Left lung (tissue), 14 donors: Measurements from ENCODE around the gene LAIR1. TPM values are rescaled to one million over a fixed set of nuclear protein-coding genes. Genes with fewer than 3 reads are reported as not detected.

Experiments
- ATAC-seq: fragments of 200-7000 bp; cut with Tn5 transposase; one replicate; pipeline ENCODE4 v1.9.1; 2020; ENCODE audit warnings: moderate library complexity
- DNase-seq, 4 donors: peaks; one replicate each; pipeline ENCODE4 v3.0.0-alpha.2; 2013 to 2020
- H3K27ac ChIP-seq, 2 donors: fragments of 200-600 bp; sonication (generic) in 1 of 2; one replicate each; pipeline versions ENCODE4 v1.5.0 to v1.8.0; 2020 to 2021
- H3K27me3 ChIP-seq, 2 donors: fragments of 200-600 bp; sonication (generic) in 1 of 2; one replicate each; pipeline versions ENCODE4 v1.5.0 to v1.8.0; 2020 to 2021
- H3K36me3 ChIP-seq, 2 donors: fragments of 200-600 bp; sonication (generic) in 1 of 2; one replicate each; pipeline versions ENCODE4 v1.5.0 to v1.8.0; 2020 to 2021
- H3K4me1 ChIP-seq, 2 donors: fragments of 200-600 bp; one replicate each; pipeline ENCODE4 v1.8.0; 2021
- H3K4me3 ChIP-seq, 2 donors: fragments of 200-600 bp; sonication (generic) in 1 of 2; one replicate each; pipeline versions ENCODE4 v1.5.0 to v1.8.0; 2020 to 2021; ENCODE audit warnings: mild to moderate bottlenecking in 1 of 2
- H3K9me3 ChIP-seq, 2 donors: fragments of 200-600 bp; sonication (generic) in 1 of 2; one replicate each; pipeline versions ENCODE4 v1.5.0 to v1.8.0; 2020 to 2021
- intact Hi-C, 2 donors: fragments of 100-400 bp; cut with DNase I; formaldehyde crosslinking; loops; one replicate each; pipeline versions ENCODE4 v1.11.2 to v1.14.2; 2022
- long read RNA-seq, 12 donors: library from polyadenylated mRNA in 2 of 12; unstranded in 2 of 12; transcript quantifications; one replicate each; pipeline ENCODE4 v2.0.0 and lab custom pipeline, GENCODE V29; 2019 to 2026
- polyA plus RNA-seq, 6 donors: library from polyadenylated mRNA; unstranded; fragments of 120-200 nt; gene quantifications; one replicate each; pipeline ENCODE4 v1.2.1, GENCODE V29; 2013; ENCODE audit not compliant: insufficient read length in 6 of 6
- total RNA-seq, 2 donors: library from RNA; stranded (reverse); fragmentation: NEBNext Ultra II Directional; extraction: Animal tissue kit (Norgen Biotek cat#: 25700); gene quantifications; one replicate each; pipeline ENCODE4 v1.2.1, GENCODE V29; 2021
- TF ChIP-seq, protein P1 (sequence below), 2 donors: fragments of 200-600 bp; sonication (generic) in 1 of 2; IDR thresholded peaks; one replicate each; pipeline versions ENCODE4 v1.5.0 to v1.8.0; 2021; ENCODE audit warnings: antibody characterized with exemption in 2 of 2
- donor health status: DM: no; HTN: yes; CAD: no.
- donor health status: DM: no; HTN: no; CAD: no.

LAIR1 gene, protein sequence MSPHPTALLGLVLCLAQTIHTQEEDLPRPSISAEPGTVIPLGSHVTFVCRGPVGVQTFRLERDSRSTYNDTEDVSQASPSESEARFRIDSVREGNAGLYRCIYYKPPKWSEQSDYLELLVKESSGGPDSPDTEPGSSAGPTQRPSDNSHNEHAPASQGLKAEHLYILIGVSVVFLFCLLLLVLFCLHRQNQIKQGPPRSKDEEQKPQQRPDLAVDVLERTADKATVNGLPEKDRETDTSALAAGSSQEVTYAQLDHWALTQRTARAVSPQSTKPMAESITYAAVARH
- total RNA-seq (100 to 1,000 TPM in 1 of 2 donors, 10 to 100 TPM in 1; 66.9 to 172 TPM), polyA plus RNA-seq (10 to 100 TPM in 1 of 6 donors, 1 to 10 TPM in 5; 5.0 to 11.1 (median 6.4) TPM)
- long read RNA-seq, donor 1, full-length matches to known transcripts, result 6 of 6 reads
- long read RNA-seq, donor 1, partial matches to known transcripts, result 0 of 6 reads
- long read RNA-seq, donor 1, other reads (novel, unspliced or antisense), result 0 of 6 reads
- long read RNA-seq, donor 2, partial matches to known transcripts, result 0 of 8 reads
- long read RNA-seq, donor 2, other reads (novel, unspliced or antisense), result 6 of 8 reads
- long read RNA-seq, donor 3, partial matches to known transcripts, result 0 of 1 reads
- long read RNA-seq, donor 3, other reads (novel, unspliced or antisense), result 0 of 1 reads
- long read RNA-seq, donor 4, full-length matches to known transcripts, result 32 of 50 reads
- long read RNA-seq, donor 4, partial matches to known transcripts, result 2 of 50 reads
- long read RNA-seq, donor 4, other reads (novel, unspliced or antisense), result 16 of 50 reads
- long read RNA-seq, donor 5, full-length matches to known transcripts, result 3 of 3 reads
- long read RNA-seq, donor 5, partial matches to known transcripts, result 0 of 3 reads
- long read RNA-seq, donor 5, other reads (novel, unspliced or antisense), result 0 of 3 reads
- long read RNA-seq, donor 6, result 0 reads
- long read RNA-seq, donor 7, partial matches to known transcripts, result 0 of 2 reads
- long read RNA-seq, donor 7, other reads (novel, unspliced or antisense), result 0 of 2 reads
- long read RNA-seq, donor 8, partial matches to known transcripts, result 0 of 2 reads
- long read RNA-seq, donor 8, other reads (novel, unspliced or antisense), result 0 of 2 reads
- long read RNA-seq, donor 9, partial matches to known transcripts, result 0 of 1 reads
- long read RNA-seq, donor 9, other reads (novel, unspliced or antisense), result 0 of 1 reads
- long read RNA-seq, donor 10, full-length matches to known transcripts, result 106 of 143 reads
- long read RNA-seq, donor 10, partial matches to known transcripts, result 8 of 143 reads
- long read RNA-seq, donor 10, other reads (novel, unspliced or antisense), result 29 of 143 reads
- long read RNA-seq, donor 11, result 0 reads
- long read RNA-seq, donor 12, partial matches to known transcripts, result 0 of 1 reads
- long read RNA-seq, donor 12, other reads (novel, unspliced or antisense), result 0 of 1 reads

DNA sequence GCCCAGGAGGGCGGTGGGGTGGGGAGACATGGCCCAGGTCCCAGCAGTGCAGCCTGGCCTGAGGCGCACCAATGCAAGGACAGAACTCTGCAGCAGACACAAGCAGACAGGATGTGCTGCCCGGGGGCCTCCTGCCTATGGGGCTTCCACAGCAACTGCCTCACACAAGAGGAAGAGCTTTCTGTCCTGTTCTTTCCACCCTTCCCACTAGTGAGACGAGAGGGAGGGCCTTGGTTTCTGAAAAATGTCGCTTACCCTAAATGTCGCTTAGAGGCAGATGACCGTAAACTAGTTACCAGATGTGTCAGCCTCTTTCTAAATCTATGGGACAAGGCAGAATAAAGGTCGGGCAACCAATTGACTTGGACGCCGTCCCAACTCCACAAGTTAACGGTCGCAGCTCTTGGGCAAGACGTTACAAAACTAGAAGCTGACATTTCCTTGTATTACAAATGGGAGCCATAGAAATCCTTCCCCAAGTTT, at the start of gene LAIR1:
LAIR1 (minus strand) TSS at position 157 of the 483 bp plus-strand sequence; CDS start at position 30, 127 bp downstream.
- Histone ChIP-seq H3K9me3 (no peaks in the 10 kb centered on the region), H3K27ac (peak within 1 kb of the TSS; percentile 75 to 96), H3K4me3 (peak within 1 kb of the TSS; percentile 8 to 47), H3K36me3 (no peaks in the 10 kb centered on the region), H3K4me1 (peaks cover 0 to 35% of the 10 kb centered on the region in 2 donors), H3K27me3 (no peaks in the 10 kb centered on the region)
- intact Hi-C loops, result no loop called here
- ATAC-seq (peak; percentile 74), DNase-seq (peak; percentile 49 to 86 (median 58))
- TF ChIP-seq, protein P1, sequence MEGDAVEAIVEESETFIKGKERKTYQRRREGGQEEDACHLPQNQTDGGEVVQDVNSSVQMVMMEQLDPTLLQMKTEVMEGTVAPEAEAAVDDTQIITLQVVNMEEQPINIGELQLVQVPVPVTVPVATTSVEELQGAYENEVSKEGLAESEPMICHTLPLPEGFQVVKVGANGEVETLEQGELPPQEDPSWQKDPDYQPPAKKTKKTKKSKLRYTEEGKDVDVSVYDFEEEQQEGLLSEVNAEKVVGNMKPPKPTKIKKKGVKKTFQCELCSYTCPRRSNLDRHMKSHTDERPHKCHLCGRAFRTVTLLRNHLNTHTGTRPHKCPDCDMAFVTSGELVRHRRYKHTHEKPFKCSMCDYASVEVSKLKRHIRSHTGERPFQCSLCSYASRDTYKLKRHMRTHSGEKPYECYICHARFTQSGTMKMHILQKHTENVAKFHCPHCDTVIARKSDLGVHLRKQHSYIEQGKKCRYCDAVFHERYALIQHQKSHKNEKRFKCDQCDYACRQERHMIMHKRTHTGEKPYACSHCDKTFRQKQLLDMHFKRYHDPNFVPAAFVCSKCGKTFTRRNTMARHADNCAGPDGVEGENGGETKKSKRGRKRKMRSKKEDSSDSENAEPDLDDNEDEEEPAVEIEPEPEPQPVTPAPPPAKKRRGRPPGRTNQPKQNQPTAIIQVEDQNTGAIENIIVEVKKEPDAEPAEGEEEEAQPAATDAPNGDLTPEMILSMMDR (IDR thresholded peaks at IDR 0.05), result no peak

DNA sequence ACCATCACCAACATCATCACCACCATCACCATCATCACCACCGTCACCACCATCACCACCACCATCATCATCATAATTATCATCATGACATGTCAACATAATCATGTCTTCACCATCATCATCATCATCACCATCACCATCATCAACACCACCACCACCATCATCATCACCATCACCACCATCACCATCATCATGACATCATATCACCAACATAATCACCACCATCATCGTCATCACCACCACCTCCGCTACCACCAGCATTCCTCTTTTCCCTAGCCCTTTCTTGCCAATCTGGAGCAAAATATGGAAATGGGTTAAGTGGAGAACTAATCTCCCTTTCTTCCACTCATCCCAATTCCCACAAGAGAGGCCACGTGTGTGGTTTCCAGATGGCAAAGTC, 49.4 kb upstream of the LAIR1 start:
- DNase-seq (no peak), ATAC-seq (no peak)

DNA sequence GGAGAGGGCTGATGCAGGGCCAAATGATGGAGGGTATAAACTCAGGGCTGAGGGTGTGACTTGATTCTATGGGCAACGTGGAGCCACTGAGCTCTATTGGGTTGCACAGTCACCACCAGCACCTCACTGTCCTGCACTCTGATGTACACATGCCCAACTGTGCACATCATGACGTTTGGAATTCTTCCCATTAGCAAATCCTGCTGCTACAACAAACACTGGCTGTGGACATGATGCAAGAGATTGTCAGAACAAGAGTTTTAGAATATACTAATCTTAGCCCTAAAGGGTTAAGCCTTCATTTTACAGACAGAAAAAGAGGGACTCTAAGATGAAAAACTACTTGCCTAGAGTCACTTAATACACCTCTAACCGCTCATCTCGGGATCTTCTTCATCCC, 48.1 kb upstream of the LAIR1 start:
- DNase-seq (no peak), ATAC-seq (no peak)
- Histone ChIP-seq H3K27ac (no peak overlapping the region), H3K36me3 (no peaks in the 10 kb centered on the region), H3K4me3 (no peak overlapping the region), H3K4me1 (peaks cover 0 to 1% of the 10 kb centered on the region in 2 donors), H3K9me3 (no peaks in the 10 kb centered on the region), H3K27me3 (peaks cover 32 to 67% of the 10 kb centered on the region in 2 donors)
- intact Hi-C loops, result no loop called here
- TF ChIP-seq, protein P1 (IDR thresholded peaks at IDR 0.05), result no peak

More for the DNA sequence above, 49.4 kb upstream of the LAIR1 start:
- H3K4me3 ChIP-seq, result no peak overlapping the region
- H3K27ac ChIP-seq, result no peak overlapping the region
- no peaks in the 10 kb centered on the region for H3K36me3 ChIP-seq
- H3K27me3 ChIP-seq, result peaks cover 32 to 79% of the 10 kb centered on the region in 2 donors
- no peaks in the 10 kb centered on the region for H3K9me3 ChIP-seq
- TF ChIP-seq, protein P1 (IDR thresholded peaks at IDR 0.05), result no peak
- H3K4me1 ChIP-seq, result peaks cover 0 to 13% of the 10 kb centered on the region in 2 donors
- intact Hi-C loops, result no loop called here

DNA sequence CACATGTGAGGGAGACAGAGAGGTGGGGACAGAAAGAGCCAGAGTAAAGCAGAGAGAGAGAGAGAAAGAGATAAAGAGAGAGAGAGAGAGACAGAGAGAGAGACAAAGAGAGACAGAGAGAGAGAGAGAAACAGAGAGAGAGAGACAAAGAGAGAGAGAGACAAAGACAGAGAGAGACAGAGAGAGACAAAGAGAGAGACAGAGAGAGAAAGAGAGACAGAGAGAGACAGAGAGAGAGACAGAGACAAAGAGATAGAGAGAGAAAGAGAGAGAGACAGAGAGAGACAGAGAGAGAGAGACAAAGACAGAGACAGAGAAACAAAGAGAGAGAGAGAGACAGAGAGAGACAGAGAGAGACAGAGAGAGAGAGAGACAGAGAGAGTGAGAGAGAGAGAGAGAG, 46.3 kb upstream of the LAIR1 start:
- DNase-seq (no peak), ATAC-seq (no peak)
- H3K36me3 ChIP-seq, result no peaks in the 10 kb centered on the region
- TF ChIP-seq, protein P1 (IDR thresholded peaks at IDR 0.05), result no peak
- no peaks in the 10 kb centered on the region for H3K4me1 ChIP-seq
- H3K4me3 ChIP-seq, result no peak overlapping the region
- intact Hi-C loops, result no loop called here
- H3K27ac ChIP-seq, result no peak overlapping the region
- no peaks in the 10 kb centered on the region for H3K9me3 ChIP-seq
- peaks cover 16 to 48% of the 10 kb centered on the region in 2 donors for H3K27me3 ChIP-seq
